ENCODE results near the gene CFLAR.
"Not testable (repeated sequence)": the region's sequence is repeated elsewhere in the genome, so short reads cannot be mapped to it uniquely, and the experiment has no call there.

CFLAR gene

DNA sequence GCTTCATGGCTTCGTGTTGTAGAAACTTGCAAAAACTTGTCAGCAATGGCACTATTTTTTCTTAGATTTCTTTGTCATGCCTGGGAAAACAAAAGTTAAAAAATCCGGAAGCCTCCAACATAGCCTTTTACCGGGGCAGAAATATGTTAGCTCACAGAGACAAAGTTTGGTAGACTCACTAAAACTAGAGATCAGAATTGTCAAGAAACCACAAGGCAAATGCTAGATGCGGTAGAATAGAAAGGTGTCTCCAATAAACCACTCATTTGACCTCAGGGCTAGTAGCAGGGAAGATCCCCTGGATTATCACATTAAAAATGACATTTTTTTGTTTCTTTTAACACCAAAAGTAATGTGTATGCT, 67.4 kb downstream of the CFLAR start:
- no peak for DNase-seq

DNA sequence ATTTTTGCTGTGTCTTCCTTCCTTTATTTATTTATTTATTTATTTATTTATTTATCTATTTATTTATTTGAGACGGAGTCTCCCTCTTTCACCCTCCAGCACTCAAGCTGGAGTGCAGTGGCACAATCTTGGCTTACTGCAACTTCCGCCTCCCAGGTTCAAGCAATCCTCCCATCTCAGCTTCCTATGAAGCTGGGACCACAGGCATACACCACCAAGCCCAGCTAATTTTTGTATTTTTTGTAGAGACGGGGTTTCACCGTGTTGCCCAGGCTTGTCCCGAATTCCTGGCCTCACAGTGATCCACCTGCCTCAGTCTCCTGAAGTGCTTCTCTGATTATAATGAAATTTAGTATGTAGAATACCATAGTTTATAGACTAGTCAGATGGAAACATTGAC, 67.9 kb downstream of the CFLAR start:
- not testable (repeated sequence) for DNase-seq

DNA sequence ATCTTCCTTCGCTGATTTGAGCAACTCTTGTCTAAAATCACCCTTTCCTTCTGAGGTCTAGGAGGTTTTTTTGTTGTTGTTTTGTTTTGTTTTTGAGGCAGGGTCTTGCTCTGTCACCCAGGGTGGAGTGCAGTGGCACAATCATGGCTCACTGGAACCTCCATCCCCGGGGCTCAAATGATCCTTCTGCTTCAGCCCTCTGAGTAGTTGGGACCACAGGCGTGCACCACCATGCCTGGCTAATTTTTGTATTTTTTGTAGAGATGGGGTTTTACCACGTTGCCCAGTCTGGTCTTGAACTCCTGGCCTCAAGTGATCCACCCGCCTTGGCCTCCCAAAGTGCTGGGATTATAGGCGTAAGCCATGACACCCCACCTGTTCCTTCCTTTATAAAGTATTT, 68.3 kb downstream of the CFLAR start:
- DNase-seq, result not testable (repeated sequence)

DNA sequence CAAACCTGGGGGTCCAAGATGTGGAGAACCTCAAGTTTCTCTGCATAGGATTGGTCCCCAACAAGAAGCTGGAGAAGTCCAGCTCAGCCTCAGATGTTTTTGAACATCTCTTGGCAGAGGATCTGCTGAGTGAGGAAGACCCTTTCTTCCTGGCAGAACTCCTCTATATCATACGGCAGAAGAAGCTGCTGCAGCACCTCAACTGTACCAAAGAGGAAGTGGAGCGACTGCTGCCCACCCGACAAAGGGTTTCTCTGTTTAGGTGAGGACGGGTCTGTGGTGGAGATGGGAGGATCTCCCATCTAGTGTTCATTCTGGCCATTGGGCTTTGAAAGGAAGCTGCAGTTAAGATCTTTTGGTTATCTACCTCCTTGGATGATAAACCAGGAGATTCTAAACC, 69.9 kb downstream of the CFLAR start:
- DNase-seq, result no peak

DNA sequence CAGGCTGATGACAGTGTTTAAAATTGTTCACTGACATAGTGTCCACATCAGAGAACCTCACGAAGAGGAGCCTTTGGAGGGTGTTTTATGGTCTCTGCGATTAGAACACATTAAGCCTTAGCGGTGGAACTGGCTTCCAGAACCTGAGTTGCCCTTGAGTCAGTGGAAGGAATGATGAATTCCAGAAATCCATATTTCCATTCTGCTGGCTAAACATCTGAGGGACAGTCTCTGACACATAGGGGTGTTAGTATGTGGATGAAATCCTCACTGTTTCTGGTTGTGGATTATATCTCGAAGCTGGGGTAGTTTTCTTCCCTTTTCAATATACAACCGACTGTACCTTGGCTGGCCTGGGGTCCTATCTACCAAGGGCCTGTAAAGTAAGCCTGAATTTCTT, 71.0 kb downstream of the CFLAR start:
- no peak for DNase-seq

DNA sequence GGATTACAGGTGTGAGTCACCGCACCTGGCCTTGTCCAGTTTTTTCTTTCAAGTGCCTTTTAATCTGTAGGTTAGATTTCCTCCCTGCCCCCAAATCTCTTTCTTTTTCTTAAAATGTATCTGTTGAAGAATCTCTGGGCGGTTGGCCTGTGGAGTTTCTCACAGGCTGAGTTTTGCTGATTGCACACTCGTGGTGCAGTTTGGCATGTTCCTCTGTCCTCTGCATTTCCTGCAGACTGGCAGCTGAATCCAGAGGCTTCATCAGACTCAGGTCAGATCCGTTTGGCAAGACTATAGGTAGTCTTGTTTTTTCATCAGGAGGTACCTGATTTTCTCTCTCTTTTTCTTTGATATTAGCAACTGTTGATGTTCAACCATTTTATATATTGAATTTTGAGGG, 72.5 kb downstream of the CFLAR start:
- DNase-seq, result no peak

DNA sequence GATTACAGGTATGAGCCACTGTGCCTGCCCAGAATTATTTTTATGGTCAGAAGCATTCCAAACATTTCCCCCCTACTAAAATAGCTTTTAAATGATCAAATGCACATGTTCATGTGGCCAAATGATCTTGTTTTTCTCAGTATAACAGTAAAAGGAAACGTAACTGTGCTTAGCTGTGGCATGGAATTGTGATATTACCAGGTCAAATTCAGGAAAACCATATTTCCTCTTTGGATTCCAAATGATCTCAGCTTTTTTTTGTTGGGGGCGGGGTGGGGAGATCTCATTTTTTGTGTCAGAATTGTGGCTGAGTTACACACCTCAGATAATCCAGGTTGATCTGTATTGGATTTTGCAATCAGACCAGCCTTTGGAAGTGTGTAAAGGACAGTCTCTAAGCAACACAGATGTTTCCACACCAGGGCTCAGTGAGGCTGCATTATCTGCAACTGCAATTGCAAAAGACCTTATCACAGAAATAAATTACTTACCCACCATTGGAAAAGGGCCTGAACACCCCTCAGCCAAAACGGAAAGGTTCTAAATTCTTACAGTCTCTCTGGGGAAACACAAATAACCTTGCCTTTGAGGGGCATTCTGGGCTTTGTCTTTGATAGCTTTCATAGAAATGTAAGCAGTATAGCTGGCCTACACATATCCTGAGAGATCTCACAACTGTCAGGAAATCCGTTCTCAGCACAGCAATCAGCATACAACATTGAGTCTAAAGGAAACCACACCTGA, 75.3 kb downstream of the CFLAR start:
- DNase-seq, result no peak

DNA sequence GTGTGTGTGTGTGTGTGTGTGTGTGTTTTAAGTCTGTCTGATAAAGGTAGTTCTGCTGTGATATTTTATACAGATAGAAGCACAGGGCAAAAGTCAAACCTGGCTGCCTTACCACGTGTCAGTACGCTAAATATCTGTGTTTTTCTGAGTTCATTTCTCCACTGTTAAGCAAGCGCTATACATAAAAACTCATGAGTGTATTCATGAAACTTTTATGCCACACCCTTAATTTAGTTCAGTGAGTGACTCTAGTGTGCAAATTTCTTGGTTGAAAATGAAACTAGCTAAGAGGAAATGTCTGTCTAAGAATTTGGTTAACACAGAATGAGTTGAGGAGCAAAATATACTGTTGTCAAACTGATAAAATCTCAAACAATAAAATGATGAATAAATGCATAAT, 78.1 kb downstream of the CFLAR start:
- DNase-seq, result no peak

DNA sequence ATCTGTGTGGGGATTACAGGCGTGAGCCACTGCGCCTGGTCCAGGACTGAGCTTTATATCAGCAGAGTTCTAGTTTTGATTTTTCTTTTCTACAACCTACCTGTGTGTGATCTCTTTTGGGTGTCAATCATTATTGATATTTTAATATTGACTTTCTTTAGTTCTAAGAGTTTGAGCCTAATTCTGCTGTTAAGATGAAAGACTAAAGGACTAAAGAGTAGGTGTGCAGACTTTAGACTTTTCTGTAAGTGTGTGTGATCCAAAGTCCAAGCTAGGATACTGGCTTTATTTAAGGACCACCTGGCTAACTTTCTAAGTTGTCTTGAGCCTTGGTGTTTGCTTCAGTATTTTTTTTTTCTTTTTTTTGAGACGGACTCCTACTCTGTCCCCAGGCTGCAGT, 79.4 kb downstream of the CFLAR start:
- DNase-seq, result no peak

DNA sequence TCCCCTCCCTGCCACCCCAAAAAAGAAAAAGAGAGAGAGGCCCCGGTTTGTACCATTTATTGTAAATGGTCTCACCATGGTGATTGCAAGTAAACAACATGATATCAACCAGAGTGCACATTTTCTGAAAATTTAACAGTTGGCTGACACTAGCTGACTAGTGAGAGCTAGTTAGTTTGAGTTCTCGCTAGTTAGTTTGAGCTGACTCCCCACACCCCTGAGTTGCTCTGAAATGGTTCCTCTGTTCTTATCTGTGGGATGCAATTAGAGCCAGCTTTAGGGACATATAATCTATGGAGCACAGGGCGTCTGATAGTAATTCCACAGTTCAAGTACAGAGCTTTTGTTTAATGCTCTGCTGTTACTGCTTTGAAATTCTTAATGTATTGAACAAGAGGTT, 80.0 kb downstream of the CFLAR start:
- no peak for DNase-seq

DNA sequence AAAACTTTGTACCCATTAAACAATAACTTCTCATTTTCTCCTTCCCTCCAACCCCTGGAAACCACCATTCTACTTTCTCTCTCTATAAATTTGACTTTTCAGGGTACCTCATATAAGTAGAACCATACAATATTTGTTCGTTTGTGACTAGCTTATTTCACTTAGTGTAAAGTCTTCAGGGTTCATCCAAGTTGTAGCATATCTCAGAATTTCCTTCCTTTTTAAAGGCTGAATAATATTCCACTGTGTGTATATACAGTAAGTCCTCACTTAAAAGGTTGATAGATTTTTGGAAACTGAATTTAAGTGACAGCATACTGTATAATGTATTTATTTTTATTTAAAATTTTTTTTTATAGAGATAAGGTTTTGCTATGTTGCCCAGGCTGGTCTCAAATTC, 80.8 kb downstream of the CFLAR start:
- no peak for DNase-seq

DNA sequence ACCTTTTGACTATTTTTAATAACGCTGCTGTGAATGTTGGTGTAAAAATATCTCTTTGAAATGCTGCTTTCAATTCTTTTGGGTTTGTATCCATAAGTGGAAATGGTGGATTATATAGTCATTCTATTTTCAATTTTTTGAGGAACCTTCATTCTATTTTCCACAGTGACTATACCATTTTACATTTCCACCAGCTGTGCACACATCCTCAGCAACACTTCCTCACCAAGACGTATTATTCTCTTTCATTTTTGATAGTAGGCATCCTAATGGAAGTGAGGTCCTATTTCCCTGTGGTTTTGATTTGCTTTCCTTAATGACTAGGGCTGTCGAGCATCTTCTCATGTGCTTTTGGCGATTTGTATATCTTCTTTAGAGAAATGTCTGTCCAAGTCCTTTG, 81.8 kb downstream of the CFLAR start:
- DNase-seq, result no peak

DNA sequence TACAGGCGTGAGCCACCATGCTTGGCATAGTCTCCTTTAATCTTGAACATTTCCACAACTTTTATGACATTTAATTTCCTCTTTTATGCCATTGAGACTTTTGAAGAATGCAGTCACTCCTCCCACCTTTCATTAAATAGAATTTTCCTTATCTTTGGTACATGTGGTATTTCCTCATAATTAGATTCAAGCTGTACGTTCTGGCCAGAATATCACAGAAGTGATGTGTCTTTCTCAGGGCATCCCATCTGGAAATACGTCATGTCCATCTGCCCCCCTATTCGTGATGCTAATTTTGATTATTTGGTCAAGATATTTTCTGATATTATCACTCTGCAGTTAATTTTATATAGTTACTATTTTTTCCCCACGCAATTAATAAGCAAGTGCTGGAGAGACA, 83.9 kb downstream of the CFLAR start:
- no peak for DNase-seq

DNA sequence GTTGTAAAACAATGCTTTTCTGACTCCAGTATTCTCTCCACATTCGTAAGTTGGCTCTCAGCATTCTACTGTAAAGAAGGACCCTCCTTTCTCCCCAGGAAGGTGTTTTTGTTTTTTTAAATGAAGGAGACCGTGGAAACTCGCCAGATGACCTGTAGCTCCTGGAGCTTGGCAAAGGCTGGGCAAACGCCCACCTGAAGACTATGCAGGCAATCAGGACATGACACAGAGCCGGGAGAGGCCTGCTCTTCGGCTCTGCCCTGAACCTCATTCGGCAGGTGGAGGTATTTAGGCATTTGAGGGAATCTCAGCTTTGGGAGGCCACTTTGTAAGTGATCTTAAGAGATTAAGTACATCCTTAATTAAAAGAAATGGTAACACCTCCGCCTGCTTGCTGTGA, 84.4 kb downstream of the CFLAR start:
- DNase-seq, result no peak

DNA sequence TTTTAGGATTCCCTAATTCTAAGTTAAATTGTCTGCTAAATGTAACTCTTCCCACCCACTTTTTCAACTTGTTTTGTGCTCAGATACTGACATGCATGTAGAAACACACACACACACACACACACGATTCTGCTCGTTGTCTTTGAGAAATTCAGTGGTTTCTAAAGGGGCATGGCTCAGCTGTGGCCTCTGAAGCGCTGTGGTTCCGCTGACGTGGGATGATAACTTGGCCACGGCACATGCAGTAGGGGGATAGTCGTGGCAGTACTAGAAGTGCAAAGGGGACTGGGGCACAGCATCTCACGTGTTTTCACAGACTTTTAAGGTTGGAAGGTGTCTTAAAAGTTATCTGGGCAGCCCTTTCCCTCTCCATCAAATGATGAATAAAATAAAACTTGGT, 85.4 kb downstream of the CFLAR start:
- DNase-seq, result no peak

DNA sequence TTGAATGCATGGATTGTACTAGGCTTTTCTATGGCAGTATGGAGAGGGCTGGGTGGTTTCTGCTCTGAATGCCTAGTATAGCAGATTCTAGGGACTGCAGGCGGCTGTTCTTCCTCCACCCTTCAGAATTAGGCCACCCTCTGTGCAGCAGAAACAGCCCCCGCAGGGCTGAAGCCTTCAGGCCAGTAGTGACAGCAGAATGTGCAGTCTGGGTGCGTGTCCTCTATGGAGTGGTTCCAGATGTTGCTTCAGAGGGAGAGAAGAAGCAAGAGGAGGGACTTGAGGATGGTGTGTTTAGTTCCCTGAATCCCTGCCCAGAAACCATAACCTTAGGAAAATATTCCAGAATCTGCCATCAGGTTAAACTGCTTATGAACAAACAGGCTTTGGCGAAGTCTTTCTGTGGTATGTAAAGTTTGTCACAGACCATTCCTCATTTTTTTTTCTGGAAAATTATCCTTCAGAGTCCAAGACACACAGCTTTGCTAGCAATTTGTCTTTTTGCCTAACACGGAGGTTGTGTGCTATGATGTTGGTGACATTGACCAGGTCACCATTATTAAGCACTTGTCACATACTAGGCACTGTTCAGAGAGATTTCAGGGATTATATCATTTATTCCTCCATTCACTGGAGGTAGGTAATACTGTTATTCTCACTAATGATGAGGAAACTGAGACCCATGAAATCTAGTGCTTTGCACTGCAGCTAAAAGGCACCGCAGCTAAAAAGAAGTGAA, 88.1 kb downstream of the CFLAR start:
- DNase-seq, result no peak

DNA sequence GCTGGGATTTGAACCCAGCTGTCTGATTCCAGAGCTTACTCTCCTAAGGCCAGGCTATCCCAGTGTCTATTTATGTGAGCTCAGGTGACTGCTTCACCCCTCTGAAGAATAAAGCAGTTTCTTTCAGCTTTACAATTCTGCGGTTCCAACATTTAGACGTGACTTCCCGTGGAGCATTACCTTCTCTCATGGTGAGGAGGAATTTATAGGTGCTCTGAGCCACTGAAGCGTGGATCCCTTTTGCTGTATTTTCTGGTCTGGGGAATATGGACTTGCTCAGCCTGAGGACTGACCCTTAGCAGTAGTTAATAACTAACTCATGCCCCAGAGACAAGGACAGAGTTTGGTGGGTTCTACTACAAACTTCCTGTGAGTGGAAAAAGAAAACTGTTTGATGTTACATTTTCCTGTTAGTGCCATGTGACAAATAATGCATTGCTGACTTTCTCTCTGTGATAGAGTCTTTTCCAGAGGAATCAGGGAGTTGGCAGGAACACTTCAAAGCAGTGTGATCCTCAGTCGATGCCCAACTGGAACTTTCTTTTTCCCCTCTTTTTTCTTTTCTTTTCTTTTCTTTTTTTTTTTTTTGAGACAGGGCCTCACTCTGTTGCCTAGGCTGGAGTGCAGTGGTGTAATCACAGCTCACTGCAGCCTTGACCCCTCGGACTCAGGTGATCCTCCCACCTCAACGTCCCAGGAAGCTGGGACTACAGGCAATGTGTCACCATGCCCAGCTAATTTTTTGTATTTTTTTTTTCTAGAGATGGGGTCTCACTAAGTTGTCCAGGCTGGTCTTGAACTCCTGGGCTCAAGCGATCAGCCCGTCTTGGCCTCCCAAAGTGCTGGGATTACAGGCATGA, 88.9 kb downstream of the CFLAR start:
- DNase-seq, result no peak

DNA sequence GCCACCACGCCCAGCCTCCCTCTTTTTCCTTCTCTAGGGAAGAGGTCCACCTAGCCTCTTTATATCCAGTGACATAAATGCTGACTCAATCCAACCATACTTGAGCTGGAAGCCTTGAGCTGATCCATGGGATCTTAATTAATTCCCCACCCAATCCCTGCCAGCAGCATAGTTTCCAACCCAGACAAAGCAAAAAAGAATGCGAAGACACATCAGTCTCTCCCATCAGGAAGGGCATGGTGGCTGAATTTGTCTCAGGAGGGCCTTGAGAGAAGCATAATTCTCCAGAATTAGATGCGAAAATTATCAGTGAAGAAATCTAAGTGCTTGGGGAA, 89.5 kb downstream of the CFLAR start:
- no peak for DNase-seq

DNA sequence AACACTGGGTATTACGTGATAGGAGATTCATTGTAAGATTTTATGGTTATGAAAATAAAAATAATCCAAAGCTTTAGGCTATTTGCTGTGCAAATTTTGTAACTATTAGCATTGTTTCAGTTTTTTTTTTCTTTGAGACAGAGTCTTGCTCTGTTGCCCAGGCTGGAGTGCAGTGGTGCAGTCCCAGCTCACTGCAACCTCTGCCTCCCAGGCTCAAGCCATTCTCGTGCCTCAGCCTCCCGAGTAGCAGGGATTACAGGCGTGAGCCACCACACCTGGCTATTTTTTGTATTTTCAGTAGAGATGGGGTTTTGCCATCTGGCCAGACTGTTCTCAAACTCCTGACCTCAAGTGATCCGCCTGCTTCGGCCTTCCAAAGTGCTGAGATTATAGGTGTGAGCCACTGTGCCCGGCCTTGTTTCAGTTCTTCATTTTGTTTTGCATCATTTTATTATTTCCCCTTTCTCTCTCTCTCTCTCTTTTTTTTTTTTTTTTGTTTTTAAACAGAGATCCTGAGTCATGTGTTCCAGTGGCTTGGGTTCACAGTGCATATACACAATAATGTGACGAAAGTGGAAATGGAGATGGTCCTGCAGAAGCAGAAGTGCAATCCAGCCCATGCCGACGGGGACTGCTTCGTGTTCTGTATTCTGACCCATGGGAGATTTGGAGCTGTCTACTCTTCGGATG, 92.7 kb downstream of the CFLAR start:
- no peak for DNase-seq

DNA sequence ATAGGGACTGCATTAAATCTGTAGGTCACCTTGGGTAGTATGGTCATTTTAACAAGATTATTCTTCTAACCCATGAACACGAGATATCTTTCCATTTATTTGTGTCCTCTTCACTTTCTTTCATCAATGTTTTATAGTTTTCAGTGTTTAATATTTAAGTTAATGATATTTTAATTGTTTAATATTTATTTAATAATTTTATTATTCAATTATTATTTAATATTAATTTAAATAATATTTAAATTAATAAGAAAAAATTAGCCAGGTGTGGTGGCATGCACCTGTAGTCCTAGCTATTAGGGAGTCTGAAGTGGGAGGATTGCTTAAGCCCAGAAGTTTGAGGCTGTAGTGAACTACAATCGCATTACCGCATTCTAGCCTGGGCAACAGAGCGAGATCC, 100.0 kb downstream of the CFLAR start:
- no peak for DNase-seq

DNA sequence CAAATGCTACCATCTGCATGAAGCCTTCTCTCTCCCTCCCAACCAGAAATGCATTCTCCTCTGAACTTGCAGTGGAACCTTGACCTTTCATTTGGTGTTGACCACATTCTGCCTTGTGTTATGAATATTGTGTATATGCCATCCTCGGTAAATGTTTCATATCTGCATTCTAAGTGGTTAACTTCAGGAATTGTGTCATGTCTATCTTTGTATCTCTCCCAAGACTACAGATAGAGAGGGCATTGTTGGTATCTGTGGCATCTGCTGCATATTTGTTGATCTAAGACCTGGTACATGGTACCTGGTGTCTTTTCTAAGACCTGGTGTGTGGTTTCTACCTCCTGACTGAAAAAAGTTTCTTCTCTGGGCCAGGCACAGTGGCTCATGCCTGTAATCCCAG, 101.0 kb downstream of the CFLAR start:
- DNase-seq, result no peak

DNA sequence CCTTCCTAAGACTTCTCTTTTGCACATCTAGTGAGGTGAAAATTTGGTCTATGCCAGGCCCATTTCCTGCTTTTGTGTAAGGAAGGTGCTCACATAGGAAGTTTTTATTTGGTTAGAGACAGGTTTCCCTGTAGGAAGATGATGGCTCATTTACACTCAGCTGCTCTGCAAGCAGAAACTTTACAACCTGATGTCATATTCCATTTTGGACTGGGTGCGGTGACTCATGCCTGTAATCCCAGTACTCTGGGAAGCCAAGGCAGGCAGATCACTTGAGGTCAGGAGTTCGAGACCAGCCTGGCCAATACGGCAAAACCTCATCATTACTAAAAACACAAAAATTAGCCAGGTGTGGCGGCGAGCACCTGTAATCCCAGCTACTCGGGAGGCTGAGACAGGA, 102.8 kb downstream of the CFLAR start:
- no peak for DNase-seq

DNA sequence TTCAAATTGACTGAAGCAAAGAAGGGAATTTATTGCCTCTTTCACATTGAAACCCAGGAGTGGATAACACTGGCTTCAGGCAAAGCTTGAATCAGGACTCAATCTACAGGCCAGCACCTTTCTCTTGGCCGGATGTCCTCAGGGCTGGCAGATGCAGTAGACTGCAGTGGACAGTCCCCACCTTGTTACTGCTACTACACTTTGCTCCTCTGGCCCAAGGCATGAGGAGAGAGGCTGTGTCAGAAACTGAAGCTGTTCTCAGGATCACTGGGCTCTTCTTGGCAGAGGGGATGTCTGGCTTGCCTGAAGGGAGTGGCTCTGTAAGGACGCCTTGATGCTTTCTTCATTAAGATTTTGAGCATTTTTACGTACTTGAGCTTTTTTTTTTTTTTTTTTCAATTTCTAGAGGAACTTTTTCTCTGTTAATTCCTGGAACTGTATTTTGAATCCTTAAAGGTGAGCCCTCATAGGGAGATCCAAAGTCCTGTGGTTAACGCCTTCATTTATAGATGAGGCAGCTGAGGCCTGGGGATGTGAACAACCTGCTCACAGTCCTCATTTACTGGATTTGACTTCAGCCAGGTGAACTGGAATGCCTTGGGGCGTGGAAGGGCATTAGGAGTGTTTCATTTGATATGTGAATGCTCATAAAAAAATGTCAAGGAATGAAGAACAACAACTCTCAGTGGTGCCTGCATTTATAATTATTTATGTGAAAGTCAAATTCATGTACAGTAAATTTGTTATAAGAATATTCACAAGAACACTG, 103.5 kb downstream of the CFLAR start:
- DNase-seq, result no peak
